Adrenal gland (tissue), 5 donors: Measurements from ENCODE around the gene CREB5.

ENCODE experiments used
- POLR2A ChIP-seq, 2 donors: fragments of 450-650 bp; IDR thresholded peaks; one replicate each; pipeline ENCODE4 v1.6.1; 2017; ENCODE audit warnings: antibody characterized with exemption in 2 of 2, mild to moderate bottlenecking in 2 of 2, moderate library complexity in 1 of 2
- TF ChIP-seq, protein P1 (sequence below), 6 experiments: fragments of 450-650 bp in 4 of 6; fragments of 200-600 bp in 2 of 6; sonication (generic) in 1 of 6; IDR thresholded peaks; 1 replicate in 5 of 6; 2 replicates in 1 of 6; pipeline versions ENCODE4 v1.5.1 to v1.8.0; 2016 to 2021; ENCODE audit warnings: antibody characterized with exemption in 6 of 6, mild to moderate bottlenecking in 2 of 6, moderate library complexity in 1 of 6
- donor health status: DM: no; HTN: no; CAD: no.

DNA sequence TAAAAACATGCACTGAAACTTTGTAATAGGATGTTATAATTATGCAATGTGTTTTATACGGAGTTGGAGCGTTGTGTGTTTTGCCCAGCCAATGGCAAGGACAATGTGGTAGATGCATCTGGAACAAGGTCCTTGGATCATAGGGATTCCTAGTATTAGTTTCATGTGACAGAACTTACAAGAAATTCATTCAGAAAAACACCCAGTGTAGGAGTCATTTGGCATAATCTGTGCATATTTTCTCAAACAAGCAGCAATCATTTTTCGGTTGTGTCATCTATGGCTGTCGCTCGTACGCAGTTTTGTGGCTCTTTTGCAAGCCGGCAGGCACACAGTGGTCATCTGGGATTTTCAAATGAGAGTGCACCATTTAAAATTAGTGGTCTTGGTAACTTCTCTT lies 19.8 kb downstream of the CREB5 start:
- no peak for TF ChIP-seq POLR2A (IDR thresholded peaks at IDR 0.05)
- TF ChIP-seq, protein P1, sequence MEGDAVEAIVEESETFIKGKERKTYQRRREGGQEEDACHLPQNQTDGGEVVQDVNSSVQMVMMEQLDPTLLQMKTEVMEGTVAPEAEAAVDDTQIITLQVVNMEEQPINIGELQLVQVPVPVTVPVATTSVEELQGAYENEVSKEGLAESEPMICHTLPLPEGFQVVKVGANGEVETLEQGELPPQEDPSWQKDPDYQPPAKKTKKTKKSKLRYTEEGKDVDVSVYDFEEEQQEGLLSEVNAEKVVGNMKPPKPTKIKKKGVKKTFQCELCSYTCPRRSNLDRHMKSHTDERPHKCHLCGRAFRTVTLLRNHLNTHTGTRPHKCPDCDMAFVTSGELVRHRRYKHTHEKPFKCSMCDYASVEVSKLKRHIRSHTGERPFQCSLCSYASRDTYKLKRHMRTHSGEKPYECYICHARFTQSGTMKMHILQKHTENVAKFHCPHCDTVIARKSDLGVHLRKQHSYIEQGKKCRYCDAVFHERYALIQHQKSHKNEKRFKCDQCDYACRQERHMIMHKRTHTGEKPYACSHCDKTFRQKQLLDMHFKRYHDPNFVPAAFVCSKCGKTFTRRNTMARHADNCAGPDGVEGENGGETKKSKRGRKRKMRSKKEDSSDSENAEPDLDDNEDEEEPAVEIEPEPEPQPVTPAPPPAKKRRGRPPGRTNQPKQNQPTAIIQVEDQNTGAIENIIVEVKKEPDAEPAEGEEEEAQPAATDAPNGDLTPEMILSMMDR (IDR thresholded peaks at IDR 0.05) = no peak
